GM19351 (cell line): Measurements from ENCODE around the gene IGFBP3.

Experiments
- ATAC-seq: cut with Tn5 transposase; IDR thresholded peaks from one replicate; pipeline ENCODE4 v1.9.1; 2021; ENCODE audit warnings: mild to moderate bottlenecking, moderate library complexity; ENCODE audit not compliant: unreplicated experiment

Gene IGFBP3

DNA sequence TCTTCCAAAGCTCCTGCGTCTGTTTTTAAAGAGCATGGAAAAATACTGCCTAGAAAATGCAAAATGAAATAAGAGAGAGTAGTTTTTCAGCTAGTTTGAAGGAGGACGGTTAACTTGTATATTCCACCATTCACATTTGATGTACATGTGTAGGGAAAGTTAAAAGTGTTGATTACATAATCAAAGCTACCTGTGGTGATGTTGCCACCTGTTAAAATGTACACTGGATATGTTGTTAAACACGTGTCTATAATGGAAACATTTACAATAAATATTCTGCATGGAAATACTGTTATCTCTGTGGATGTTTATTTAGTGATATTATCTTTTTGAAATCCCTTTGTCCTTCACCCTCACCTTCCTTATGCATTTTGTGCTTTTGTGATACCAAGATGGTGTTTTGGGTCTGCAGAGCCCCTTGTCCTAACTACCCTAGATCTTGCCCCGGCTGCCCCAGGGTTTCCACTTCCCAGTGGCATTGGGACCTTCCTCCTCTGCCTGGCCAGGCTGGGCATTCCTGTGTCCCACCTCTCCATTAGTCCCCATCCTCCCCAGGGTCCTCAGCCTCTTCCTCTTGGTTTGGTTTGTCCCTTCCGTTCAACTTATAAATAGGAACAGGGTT lies 27.6 kb downstream of the IGFBP3 start:
- ATAC-seq = no peak

- no peak for ATAC-seq
These were observed 28.6 kb downstream of the IGFBP3 start for GRCh38 chr7:45892407-45893035.

- ATAC-seq = no peak
These were observed 29.3 kb downstream of the IGFBP3 start for GRCh38 chr7:45891462-45892402.

- ATAC-seq = no peak
These were observed 30.1 kb downstream of the IGFBP3 start for GRCh38 chr7:45890902-45891461.

- ATAC-seq = no peak
These were observed 30.8 kb downstream of the IGFBP3 start for GRCh38 chr7:45890125-45890901.

DNA sequence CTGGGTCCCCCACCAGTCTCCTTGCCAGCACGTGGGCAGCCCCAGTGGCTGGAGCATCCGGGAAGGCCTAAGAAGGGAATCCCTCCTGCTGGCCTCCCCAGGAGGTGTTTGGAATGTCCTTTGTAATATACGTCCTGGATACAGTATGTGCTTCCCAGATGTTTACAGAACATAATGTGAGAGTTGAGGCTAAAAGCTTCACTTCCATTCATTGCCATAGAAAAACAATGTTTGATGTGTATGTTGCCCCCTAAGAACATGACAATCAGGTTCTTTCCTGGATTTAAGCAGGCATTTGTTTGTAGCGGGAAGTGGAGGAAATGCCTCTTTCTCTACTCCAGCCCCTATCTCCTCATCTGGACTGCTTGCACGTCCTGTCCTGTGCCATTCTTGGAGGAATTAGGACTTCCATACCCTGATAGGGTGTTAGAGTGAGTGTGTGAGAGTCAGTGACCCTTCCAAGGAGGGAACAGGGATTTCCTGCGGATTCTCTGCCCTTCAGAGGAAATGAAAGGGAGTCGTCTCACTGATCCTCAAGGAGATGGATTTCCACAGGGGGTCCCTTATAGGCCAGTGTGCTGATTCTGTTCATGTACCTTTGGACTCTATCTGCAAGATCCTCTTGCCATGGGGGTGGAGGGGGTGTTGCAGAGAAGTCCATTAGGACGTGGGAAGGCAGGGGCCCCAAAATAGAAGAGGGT lies 31.6 kb downstream of the IGFBP3 start:
- no peak for ATAC-seq

DNA sequence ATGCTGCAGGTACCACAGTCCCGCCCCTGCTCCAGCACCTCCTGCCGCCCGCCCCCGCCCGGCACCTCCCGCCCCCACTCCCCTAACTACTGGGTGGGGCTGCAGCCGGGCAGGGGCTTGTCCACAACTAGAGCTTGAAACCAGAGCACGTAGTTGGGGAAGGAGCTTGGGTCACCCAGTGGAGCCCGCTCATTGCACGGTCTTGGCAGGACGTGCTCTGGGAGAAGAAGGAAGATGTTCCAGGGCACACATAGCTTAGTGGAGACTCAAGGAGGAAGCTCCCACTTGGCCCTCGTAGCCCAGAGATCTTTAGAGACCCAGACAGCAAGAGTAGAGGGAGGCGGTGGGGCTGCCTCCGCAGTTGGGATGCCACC lies 32.1 kb downstream of the IGFBP3 start:
- ATAC-seq = no peak

DNA sequence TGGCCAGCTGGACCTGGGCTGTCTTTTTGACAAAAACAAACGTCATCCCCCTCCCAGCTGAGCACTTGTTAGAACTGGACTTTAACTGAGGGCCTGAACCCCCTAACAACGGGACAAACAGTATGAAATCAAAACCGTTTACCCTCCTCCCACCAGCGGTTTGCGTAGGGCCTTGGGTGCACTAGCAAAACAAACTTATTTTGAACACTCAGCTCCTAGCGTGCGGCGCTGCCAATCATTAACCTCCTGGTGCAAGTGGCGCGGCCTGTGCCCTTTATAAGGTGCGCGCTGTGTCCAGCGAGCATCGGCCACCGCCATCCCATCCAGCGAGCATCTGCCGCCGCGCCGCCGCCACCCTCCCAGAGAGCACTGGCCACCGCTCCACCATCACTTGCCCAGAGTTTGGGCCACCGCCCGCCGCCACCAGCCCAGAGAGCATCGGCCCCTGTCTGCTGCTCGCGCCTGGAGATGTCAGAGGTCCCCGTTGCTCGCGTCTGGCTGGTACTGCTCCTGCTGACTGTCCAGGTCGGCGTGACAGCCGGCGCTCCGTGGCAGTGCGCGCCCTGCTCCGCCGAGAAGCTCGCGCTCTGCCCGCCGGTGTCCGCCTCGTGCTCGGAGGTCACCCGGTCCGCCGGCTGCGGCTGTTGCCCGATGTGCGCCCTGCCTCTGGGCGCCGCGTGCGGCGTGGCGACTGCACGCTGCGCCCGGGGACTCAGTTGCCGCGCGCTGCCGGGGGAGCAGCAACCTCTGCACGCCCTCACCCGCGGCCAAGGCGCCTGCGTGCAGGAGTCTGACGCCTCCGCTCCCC lies 32.7 kb downstream of the IGFBP3 start, which contains the start of gene IGFBP1:
IGFBP1 (plus strand) TSS at position 304 of the 808 bp plus-strand sequence; CDS start at position 469, 165 bp downstream.
- no peak for ATAC-seq

GRCh38 chr7:45886931-45887667 lies 34.0 kb downstream of the IGFBP3 start:
- ATAC-seq = no peak

DNA sequence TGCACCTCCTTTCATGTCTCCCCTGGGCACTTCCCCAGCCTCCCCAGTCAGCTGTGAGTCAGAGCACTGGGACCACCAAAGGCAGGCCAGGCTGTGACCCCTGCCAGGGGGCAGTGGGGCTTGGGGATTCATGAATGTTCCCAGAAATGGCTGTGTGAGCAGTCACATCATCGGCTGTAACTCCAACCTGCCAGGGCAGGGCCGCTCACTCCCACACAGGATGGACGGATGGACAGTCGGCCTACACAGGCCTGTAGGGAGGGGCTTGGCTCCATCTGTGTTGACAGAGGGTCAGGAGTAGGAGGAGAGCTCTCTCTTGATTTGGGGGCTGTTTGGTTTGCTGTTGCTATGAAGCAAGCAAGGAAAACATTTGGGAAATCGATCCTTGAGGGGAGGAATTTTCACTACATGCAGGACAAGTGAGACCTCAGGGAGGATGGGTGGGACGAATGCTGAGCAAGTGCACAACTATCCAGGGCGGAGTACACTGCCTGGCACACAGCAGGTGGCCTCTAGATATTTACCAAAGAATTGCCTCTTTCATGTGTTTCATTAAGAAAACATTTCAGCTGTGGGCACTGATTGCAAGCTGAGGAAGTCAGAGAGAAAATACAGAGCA lies 35.7 kb downstream of the IGFBP3 start:
- ATAC-seq = no peak

GRCh38 chr7:45884136-45884535 lies 36.9 kb downstream of the IGFBP3 start:
- no peak for ATAC-seq

- no peak for ATAC-seq
These were observed 38.6 kb downstream of the IGFBP3 start for GRCh38 chr7:45882465-45882810.

DNA sequence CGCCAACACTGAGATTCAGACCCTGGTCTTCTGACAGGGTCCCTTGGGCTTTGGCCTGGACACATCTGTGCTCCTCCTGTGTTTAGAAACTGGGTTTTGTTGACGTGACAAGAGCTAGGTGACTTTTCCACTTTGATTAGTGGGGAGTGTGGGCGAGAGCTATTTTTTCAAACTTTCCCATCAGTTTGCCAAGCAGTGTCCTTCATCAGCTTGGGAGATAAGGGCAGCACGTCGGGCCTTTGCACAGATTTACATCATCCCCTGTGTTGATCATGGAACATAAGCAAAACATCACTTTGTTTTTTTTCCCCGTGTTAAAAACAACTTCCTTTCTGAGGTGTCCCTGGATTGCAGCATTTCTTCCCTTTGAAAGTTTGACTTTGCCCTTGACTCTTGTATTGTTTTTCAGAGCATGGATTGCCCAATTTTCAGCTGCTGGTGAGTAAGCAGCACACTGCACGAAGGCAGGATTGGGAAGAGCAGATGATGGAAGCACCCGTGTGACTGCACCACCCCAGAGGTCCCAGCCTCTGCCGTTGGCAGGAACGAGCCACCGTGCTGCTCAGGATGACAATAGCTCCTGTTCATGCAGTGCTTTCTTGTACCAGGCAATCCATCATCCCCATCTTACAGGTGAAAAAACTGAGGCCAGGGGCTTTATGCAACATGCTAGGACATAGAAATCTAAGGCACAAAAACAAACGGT lies 39.2 kb downstream of the IGFBP3 start:
- ATAC-seq = no peak

DNA sequence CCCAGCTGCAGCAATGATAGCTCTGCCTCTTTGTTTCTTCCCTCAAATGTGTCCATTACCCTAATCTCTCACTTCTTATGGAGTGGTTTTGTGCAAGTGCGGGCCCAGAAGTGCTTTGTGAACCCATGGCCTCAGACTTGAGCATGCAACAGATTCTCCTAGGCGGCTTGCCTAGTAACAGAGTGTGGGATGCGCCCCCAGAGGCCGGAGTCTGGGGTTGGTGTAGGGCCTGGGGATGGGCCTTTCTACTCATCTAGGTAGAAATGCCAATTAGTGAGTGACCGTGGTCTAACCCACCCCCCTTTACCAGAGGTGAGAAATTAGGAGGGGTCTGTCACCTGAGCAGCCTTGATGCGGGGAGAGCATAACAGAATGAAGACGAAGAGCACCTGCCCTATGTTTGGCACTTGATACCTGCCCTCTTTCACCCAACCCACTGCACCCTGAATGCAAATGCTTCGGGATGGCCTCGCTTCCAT lies 39.8 kb downstream of the IGFBP3 start:
- ATAC-seq = no peak

- ATAC-seq = no peak
These were observed 40.6 kb downstream of the IGFBP3 start for GRCh38 chr7:45880433-45880860.

DNA sequence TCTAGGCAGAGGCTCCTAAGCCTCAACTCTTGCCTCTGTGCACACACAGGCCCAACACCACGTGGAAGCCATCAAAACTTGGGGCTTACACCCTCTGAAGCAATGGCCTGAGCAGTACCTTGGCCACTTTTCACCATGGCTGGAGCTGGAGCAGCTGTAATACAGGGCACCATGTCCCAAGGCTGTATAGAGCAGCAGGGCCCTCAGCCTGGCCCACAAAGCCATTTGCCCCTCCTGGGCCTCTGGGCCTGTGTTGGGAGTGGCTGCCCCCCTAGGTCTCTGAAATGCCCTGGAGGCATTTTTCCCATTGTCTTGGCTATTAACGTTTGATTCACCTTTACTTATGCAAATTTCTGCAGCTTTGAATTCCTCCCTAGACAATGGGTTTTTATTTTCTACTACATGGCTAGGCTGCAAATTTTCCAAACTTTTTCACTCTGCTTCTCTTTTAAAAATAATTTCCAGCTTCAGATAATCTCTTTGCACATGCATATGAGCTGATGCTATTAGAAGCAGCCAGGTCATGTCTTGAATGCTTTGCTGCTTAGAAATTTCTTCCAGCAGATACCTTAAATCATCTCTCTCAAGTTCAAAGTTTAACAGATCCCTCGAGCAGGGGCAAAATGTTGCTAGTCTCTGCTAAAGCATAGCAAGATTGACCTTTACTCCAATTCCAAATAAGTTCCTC lies 42.5 kb downstream of the IGFBP3 start:
- ATAC-seq = no peak

DNA sequence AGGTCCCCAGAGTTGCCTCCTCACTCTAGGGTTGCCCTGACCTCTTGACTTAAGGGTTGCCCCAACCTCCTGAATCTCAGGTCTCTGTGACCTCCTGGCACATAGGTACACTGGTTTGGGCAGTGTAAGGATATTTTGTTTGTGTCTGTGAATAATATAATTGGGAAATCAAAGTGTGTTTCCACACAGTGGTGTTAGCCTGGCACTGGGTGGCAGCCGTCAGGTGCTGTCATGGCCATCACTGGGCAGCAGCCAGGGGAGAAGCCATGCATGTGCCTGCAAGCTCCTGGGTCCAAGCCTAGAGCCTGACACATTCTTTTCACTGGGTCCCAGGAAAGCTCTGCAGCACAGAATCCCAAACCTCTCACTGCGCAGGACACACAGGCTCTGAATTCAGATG lies 44.6 kb downstream of the IGFBP3 start:
- no peak for ATAC-seq
